Measurements from ENCODE around the gene PLOD1.

PLOD1 gene

DNA sequence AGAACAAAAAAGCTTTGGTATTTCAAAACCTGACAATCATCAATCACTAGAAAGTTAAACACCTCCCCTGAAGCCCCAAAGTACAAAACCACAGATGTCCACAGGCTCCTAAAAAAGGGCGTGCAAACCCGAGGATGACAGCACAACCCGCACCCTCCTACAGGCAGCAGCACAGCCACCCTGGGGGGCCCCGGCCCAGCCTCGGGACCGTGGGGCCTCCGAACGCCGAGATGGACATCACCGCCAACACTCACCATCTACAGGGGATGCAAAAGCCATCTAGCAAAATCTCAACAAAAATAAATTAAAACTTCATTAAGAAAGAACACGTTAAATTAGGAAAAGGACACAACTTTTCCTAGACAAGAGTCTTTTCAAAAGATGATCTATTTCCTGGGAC lies 14.9 kb upstream of the PLOD1 start:
- no peak for ATAC-seq
- TF ChIP-seq ZNF70 (CRISPR knock-in tag; IDR thresholded peaks at IDR 0.05) (no peak), ZFP3 (CRISPR knock-in tag; IDR thresholded peaks at IDR 0.05) (no peak), RARB (CRISPR knock-in tag; IDR thresholded peaks at IDR 0.05) (no peak), ZC3H10 (CRISPR knock-in tag; IDR thresholded peaks at IDR 0.05) (no peak), ESRRG (CRISPR knock-in tag; IDR thresholded peaks at IDR 0.05) (no peak), CSDC2 (CRISPR knock-in tag; IDR thresholded peaks at IDR 0.05) (no peak), ZNF565 (CRISPR knock-in tag; conservative IDR thresholded peaks at IDR 0.05; ENCODE audit: low read depth) (no peak), TCF4 (CRISPR knock-in tag; IDR thresholded peaks at IDR 0.05; ENCODE audit: borderline replicate concordance) (no peak), OSR1 (CRISPR knock-in tag; IDR thresholded peaks at IDR 0.05) (no peak), ISL1 (CRISPR knock-in tag; IDR thresholded peaks at IDR 0.05) (no peak), ARNTL (CRISPR knock-in tag; IDR thresholded peaks at IDR 0.05; ENCODE audit: borderline replicate concordance, low read depth) (no peak)
- TF ChIP-seq, protein P1, sequence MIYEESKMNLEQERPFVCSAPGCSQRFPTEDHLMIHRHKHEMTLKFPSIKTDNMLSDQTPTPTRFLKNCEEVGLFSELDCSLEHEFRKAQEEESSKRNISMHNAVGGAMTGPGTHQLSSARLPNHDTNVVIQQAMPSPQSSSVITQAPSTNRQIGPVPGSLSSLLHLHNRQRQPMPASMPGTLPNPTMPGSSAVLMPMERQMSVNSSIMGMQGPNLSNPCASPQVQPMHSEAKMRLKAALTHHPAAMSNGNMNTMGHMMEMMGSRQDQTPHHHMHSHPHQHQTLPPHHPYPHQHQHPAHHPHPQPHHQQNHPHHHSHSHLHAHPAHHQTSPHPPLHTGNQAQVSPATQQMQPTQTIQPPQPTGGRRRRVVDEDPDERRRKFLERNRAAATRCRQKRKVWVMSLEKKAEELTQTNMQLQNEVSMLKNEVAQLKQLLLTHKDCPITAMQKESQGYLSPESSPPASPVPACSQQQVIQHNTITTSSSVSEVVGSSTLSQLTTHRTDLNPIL (CRISPR knock-in tag; IDR thresholded peaks at IDR 0.05; ENCODE audit: low read depth) = no peak
- TF ChIP-seq, protein P2, sequence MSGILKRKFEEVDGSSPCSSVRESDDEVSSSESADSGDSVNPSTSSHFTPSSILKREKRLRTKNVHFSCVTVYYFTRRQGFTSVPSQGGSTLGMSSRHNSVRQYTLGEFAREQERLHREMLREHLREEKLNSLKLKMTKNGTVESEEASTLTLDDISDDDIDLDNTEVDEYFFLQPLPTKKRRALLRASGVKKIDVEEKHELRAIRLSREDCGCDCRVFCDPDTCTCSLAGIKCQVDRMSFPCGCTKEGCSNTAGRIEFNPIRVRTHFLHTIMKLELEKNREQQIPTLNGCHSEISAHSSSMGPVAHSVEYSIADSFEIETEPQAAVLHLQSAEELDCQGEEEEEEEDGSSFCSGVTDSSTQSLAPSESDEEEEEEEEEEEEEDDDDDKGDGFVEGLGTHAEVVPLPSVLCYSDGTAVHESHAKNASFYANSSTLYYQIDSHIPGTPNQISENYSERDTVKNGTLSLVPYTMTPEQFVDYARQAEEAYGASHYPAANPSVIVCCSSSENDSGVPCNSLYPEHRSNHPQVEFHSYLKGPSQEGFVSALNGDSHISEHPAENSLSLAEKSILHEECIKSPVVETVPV (CRISPR knock-in tag; IDR thresholded peaks at IDR 0.05) = no peak
- TF ChIP-seq, protein P3, sequence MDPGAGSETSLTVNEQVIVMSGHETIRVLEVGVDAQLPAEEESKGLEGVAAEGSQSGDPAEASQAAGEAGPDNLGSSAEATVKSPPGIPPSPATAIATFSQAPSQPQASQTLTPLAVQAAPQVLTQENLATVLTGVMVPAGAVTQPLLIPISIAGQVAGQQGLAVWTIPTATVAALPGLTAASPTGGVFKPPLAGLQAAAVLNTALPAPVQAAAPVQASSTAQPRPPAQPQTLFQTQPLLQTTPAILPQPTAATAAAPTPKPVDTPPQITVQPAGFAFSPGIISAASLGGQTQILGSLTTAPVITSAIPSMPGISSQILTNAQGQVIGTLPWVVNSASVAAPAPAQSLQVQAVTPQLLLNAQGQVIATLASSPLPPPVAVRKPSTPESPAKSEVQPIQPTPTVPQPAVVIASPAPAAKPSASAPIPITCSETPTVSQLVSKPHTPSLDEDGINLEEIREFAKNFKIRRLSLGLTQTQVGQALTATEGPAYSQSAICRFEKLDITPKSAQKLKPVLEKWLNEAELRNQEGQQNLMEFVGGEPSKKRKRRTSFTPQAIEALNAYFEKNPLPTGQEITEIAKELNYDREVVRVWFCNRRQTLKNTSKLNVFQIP (CRISPR knock-in tag; IDR thresholded peaks at IDR 0.05; ENCODE audit: borderline replicate concordance, low read depth) = no peak
- TF ChIP-seq, protein P4, sequence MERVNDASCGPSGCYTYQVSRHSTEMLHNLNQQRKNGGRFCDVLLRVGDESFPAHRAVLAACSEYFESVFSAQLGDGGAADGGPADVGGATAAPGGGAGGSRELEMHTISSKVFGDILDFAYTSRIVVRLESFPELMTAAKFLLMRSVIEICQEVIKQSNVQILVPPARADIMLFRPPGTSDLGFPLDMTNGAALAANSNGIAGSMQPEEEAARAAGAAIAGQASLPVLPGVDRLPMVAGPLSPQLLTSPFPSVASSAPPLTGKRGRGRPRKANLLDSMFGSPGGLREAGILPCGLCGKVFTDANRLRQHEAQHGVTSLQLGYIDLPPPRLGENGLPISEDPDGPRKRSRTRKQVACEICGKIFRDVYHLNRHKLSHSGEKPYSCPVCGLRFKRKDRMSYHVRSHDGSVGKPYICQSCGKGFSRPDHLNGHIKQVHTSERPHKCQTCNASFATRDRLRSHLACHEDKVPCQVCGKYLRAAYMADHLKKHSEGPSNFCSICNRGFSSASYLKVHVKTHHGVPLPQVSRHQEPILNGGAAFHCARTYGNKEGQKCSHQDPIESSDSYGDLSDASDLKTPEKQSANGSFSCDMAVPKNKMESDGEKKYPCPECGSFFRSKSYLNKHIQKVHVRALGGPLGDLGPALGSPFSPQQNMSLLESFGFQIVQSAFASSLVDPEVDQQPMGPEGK (CRISPR knock-in tag; IDR thresholded peaks at IDR 0.05; ENCODE audit: borderline replicate concordance) = no peak

DNA sequence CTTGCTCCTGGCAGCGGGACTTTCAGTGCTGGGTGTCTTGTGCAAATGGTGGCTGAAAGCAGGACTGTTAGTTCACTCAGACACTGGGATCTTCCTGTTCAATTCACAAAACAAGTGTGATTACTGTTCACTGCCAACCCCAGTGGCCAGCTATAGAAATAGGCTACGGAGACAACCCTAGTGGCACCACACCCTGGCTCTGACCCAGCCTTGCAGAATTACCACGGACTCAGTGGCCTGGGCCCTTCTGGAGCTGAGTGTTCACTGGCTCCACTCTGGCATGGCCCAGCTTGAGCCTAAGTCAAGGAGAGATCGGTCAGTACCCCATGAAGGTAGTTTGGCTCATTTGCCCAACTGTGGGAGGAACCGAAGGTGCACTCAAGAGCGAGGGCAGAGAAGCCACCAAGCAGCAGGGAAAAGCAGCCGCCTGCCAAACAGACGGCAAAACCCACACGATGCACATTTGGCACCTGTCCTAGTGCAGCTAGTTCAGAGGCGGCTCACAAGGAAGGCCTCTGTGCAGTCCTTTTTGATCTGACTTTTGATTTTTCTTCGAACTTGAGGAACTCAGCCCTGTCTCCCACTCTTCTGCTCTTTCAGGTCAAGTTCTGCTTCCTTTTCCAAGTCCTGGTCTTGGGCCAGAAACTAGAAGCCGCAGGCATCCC lies 14.1 kb upstream of the PLOD1 start:
- ATAC-seq = no peak
- TF ChIP-seq PPARA (CRISPR knock-in tag; IDR thresholded peaks at IDR 0.05; ENCODE audit: borderline replicate concordance) = no peak
- TF ChIP-seq TCF4 (CRISPR knock-in tag; IDR thresholded peaks at IDR 0.05; ENCODE audit: borderline replicate concordance) = no peak
- TF ChIP-seq, protein P3 (CRISPR knock-in tag; IDR thresholded peaks at IDR 0.05; ENCODE audit: borderline replicate concordance, low read depth) = no peak
- TF ChIP-seq ZNF70 (CRISPR knock-in tag; IDR thresholded peaks at IDR 0.05) = no peak
- no peak for TF ChIP-seq ZNF8 (CRISPR knock-in tag; IDR thresholded peaks at IDR 0.05)
- no peak for TF ChIP-seq GLIS3 (CRISPR knock-in tag; IDR thresholded peaks at IDR 0.05)
- TF ChIP-seq, protein P4 (CRISPR knock-in tag; IDR thresholded peaks at IDR 0.05; ENCODE audit: borderline replicate concordance) = no peak
- no peak for TF ChIP-seq RARB (CRISPR knock-in tag; IDR thresholded peaks at IDR 0.05)
- TF ChIP-seq, protein P5, sequence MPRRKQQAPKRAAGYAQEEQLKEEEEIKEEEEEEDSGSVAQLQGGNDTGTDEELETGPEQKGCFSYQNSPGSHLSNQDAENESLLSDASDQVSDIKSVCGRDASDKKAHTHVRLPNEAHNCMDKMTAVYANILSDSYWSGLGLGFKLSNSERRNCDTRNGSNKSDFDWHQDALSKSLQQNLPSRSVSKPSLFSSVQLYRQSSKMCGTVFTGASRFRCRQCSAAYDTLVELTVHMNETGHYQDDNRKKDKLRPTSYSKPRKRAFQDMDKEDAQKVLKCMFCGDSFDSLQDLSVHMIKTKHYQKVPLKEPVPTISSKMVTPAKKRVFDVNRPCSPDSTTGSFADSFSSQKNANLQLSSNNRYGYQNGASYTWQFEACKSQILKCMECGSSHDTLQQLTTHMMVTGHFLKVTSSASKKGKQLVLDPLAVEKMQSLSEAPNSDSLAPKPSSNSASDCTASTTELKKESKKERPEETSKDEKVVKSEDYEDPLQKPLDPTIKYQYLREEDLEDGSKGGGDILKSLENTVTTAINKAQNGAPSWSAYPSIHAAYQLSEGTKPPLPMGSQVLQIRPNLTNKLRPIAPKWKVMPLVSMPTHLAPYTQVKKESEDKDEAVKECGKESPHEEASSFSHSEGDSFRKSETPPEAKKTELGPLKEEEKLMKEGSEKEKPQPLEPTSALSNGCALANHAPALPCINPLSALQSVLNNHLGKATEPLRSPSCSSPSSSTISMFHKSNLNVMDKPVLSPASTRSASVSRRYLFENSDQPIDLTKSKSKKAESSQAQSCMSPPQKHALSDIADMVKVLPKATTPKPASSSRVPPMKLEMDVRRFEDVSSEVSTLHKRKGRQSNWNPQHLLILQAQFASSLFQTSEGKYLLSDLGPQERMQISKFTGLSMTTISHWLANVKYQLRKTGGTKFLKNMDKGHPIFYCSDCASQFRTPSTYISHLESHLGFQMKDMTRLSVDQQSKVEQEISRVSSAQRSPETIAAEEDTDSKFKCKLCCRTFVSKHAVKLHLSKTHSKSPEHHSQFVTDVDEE (CRISPR knock-in tag; IDR thresholded peaks at IDR 0.05) = no peak
- TF ChIP-seq ARNTL (CRISPR knock-in tag; IDR thresholded peaks at IDR 0.05; ENCODE audit: borderline replicate concordance, low read depth) = no peak

All from SK-N-SH treated with all-trans-retinoic acid at 6 μM for 48 hours (cell line).